SK-N-SH (cell line): ENCODE measurements around the gene CTAGE4. TPM values are rescaled to one million over a fixed set of nuclear protein-coding genes. Genes with fewer than 3 reads are reported as not detected.

ENCODE experiments used
- CTCF ChIA-PET: fragments of 300-600, 350-600 bp; formaldehyde crosslinking; extraction: SDS; loops from one replicate; lab custom pipeline; 2021; lab: Yijun Ruan, JAX
- POLR2A ChIA-PET: fragments of 350-600 bp; sonication (Branson Sonifier 250); formaldehyde crosslinking; extraction: SDS; loops from one replicate; lab custom pipeline; 2020; ENCODE audit warnings: antibody characterized with exemption, inconsistent platforms; lab: Yijun Ruan, JAX
- DNase-seq: peaks from one replicate; pipeline ENCODE4 v3.0.0; 2012
- H2AFZ ChIP-seq: fragments of 200-600 bp; sonication (generic); 2 replicates; pipeline ENCODE4 v1.8.1; 2016; ENCODE audit warnings: antibody characterized with exemption, mild to moderate bottlenecking, low read depth
- H3F3A ChIP-seq: fragments of 200-600 bp; sonication (generic); replicated peaks from 2 replicates; pipeline ENCODE3; 2016; ENCODE audit warnings: antibody characterized with exemption, mild to moderate bottlenecking; ENCODE audit not compliant: insufficient read depth
- H3K27ac ChIP-seq, 2 experiments: fragments of 200-500 bp in 1 of 2; fragments of 200-600 bp in 1 of 2; sonication (Bioruptor generic) in 1 of 2; sonication (generic), shearing (Covaris generic) in 1 of 2; 2 replicates each; pipeline versions ENCODE4 v1.5.1 to v1.6.1; 2014 to 2016; ENCODE audit warnings: low read depth in 2 of 2, inconsistent platforms in 1 of 2, low read length in 1 of 2, mild to moderate bottlenecking in 1 of 2, mixed read lengths in 1 of 2
- H3K27me3 ChIP-seq: fragments of 200-600 bp; sonication (generic), shearing (Covaris generic); 2 replicates; pipeline ENCODE4 v1.6.1; 2016; ENCODE audit warnings: mixed run types; ENCODE audit not compliant: insufficient read depth
- H3K36me3 ChIP-seq, 2 experiments: fragments of 200-500 bp in 1 of 2; fragments of 200-600 bp in 1 of 2; sonication (Bioruptor generic) in 1 of 2; sonication (generic) in 1 of 2; replicated peaks in 1 of 2; 2 replicates each; pipeline versions ENCODE3 to v1.5.1; 2014 to 2016; ENCODE audit warnings: low read length in 1 of 2, mild to moderate bottlenecking in 1 of 2; ENCODE audit not compliant: insufficient read depth in 2 of 2, control insufficient read depth in 1 of 2
- H3K4me1 ChIP-seq, 2 experiments: fragments of 200-500 bp in 1 of 2; fragments of 200-600 bp in 1 of 2; sonication (Bioruptor generic) in 1 of 2; sonication (generic), shearing (Covaris generic) in 1 of 2; 2 replicates each; pipeline versions ENCODE4 v1.5.1 to v1.6.1; 2014 to 2016; ENCODE audit warnings: low read depth in 1 of 2, low read length in 1 of 2, mixed run types in 1 of 2; ENCODE audit not compliant: insufficient read depth in 2 of 2, control insufficient read depth in 1 of 2
- H3K4me2 ChIP-seq: fragments of 200-600 bp; sonication (generic), shearing (Covaris generic); 2 replicates; pipeline ENCODE4 v1.6.1; 2017; ENCODE audit warnings: mixed run types
- H3K4me3 ChIP-seq, 2 experiments: fragments of 200-500 bp in 1 of 2; fragments of 200-600 bp in 1 of 2; sonication (Bioruptor generic) in 1 of 2; sonication (generic), shearing (Covaris generic) in 1 of 2; 2 replicates each; pipeline versions ENCODE4 v1.5.1 to v1.8.1; 2014 to 2016; ENCODE audit warnings: low read depth in 2 of 2, inconsistent platforms in 1 of 2, low read length in 1 of 2, mild to moderate bottlenecking in 1 of 2, mixed read lengths in 1 of 2, moderate library complexity in 1 of 2
- H3K79me2 ChIP-seq: fragments of 200-600 bp; sonication (generic); 2 replicates; pipeline ENCODE4 v1.8.1; 2017; ENCODE audit warnings: mild to moderate bottlenecking; ENCODE audit not compliant: insufficient read depth
- H3K9ac ChIP-seq: fragments of 200-600 bp; sonication (generic); 2 replicates; pipeline ENCODE4 v1.6.1; 2017; ENCODE audit warnings: mixed run types
- H3K9me2 ChIP-seq: fragments of 200-600 bp; sonication (generic); 2 replicates; pipeline ENCODE4 v1.6.1; 2017; ENCODE audit warnings: mixed run types
- H3K9me3 ChIP-seq: fragments of 200-600 bp; sonication (generic); 2 replicates; pipeline ENCODE4 v1.6.1; 2017; ENCODE audit warnings: mixed run types, mild to moderate bottlenecking, moderate library complexity
- H4K20me1 ChIP-seq: fragments of 200-600 bp; sonication (generic); 2 replicates; pipeline ENCODE4 v1.6.1; 2017; ENCODE audit warnings: mild to moderate bottlenecking, mixed run types; ENCODE audit not compliant: insufficient read depth
- CHD2 ChIP-seq: fragments of 150-350 bp; IDR thresholded peaks from 2 replicates; pipeline ENCODE4 v1.6.1; 2018; ENCODE audit warnings: low read length; ENCODE audit not compliant: partially characterized antibody
- ELF1 ChIP-seq: IDR thresholded peaks from 2 replicates; pipeline ENCODE4 v1.4.0; 2012
- EP300 ChIP-seq, 2 experiments: IDR thresholded peaks; 2 replicates each; pipeline versions ENCODE4 v1.4.0 to v1.6.1; 2012; ENCODE audit warnings: borderline replicate concordance in 1 of 2, low read depth in 1 of 2, low read length in 1 of 2
- FOSL2 ChIP-seq: IDR thresholded peaks from 2 replicates; pipeline ENCODE4 v1.4.0; 2012; ENCODE audit warnings: low read depth, mild to moderate bottlenecking, moderate library complexity, borderline replicate concordance
- FOXJ3 ChIP-seq: sonication (generic); formaldehyde crosslinking; IDR thresholded peaks from 2 replicates; pipeline ENCODE4 v1.5.1; 2020; ENCODE audit warnings: mild to moderate bottlenecking, missing genetic modification reagents
- GABPA ChIP-seq: IDR thresholded peaks from 2 replicates; pipeline ENCODE4 v1.4.0; 2012; ENCODE audit warnings: low read depth, mild to moderate bottlenecking
- JUND ChIP-seq: IDR thresholded peaks from 2 replicates; pipeline ENCODE4 v1.4.0; 2012
- MEF2A ChIP-seq: IDR thresholded peaks from 2 replicates; pipeline ENCODE4 v1.4.0; 2012; ENCODE audit warnings: low read depth, borderline replicate concordance
- MXI1 ChIP-seq: IDR thresholded peaks from 2 replicates; pipeline ENCODE4 v1.6.1; 2012; ENCODE audit warnings: mild to moderate bottlenecking, low read depth, low read length, improper control_type of control experiment
- NFIC ChIP-seq: IDR thresholded peaks from 2 replicates; pipeline ENCODE4 v1.4.0; 2012; ENCODE audit warnings: borderline replicate concordance
- NRF1 ChIP-seq: IDR thresholded peaks from 2 replicates; pipeline ENCODE4 v1.6.1; 2012; ENCODE audit warnings: low read depth, mild to moderate bottlenecking, low read length
- POLR2AphosphoS5 ChIP-seq: IDR thresholded peaks from 2 replicates; pipeline ENCODE4 v1.6.1; 2012; ENCODE audit warnings: low read depth, low read length
- RAD21 ChIP-seq: IDR thresholded peaks from 2 replicates; pipeline ENCODE4 v1.6.1; 2012; ENCODE audit warnings: mild to moderate bottlenecking, low read length
- REST ChIP-seq: IDR thresholded peaks from 2 replicates; pipeline ENCODE4 v1.6.1; 2012; ENCODE audit warnings: mild to moderate bottlenecking, low read depth, low read length, moderate library complexity
- RFX5 ChIP-seq: IDR thresholded peaks from 2 replicates; pipeline ENCODE4 v1.6.1; 2012; ENCODE audit warnings: mild to moderate bottlenecking, improper control_type of control experiment, low read length
- SMC3 ChIP-seq: IDR thresholded peaks from 2 replicates; pipeline ENCODE4 v1.6.1; 2012; ENCODE audit warnings: low read depth, low read length, improper control_type of control experiment
- USF1 ChIP-seq: IDR thresholded peaks from 2 replicates; pipeline ENCODE4 v1.4.0; 2012; ENCODE audit warnings: low read depth, borderline replicate concordance
- WGBS: methylation state at CpG from one replicate; pipeline ENCODE4 v1.1.6; 2017; ENCODE audit warnings: low lambda C conversion rate; 5-methylcytosine and 5-hydroxymethylcytosine counted together
- polyA plus RNA-seq, 3 experiments: library from polyadenylated mRNA; depleted of rRNA; stranded (reverse); fragments of >200 nt; gene quantifications; 2 replicates each; pipeline ENCODE4 v1.2.3, GENCODE V29; 2012

CTAGE4 gene
- polyA plus RNA-seq, 1 of the 3 experiments (the other 2 are of a cell fraction) = not detected

GRCh38 chr7:144142187-144142586 is 41.1 kb upstream of the CTAGE4 start:
- H3K4me1 ChIP-seq = no peaks in the 10 kb centered on the region
- H3K27ac ChIP-seq = no peak overlapping the region
- no peak for TF ChIP-seq EP300 (IDR thresholded peaks at IDR 0.05; ENCODE audit: borderline replicate concordance in 1 of 2, low read depth in 1 of 2, low read length in 1 of 2)
- TF ChIP-seq CHD2 = no peak
- no peak for TF ChIP-seq ELF1
- TF ChIP-seq MEF2A = no peak
- no peak for TF ChIP-seq NRF1
- TF ChIP-seq NFIC = no peak
- no peak for TF ChIP-seq POLR2AphosphoS5
- no peak for TF ChIP-seq FOXJ3
- H2AFZ ChIP-seq = no peak overlapping the region
- WGBS = 5% methylated on average over 3 of the region's 3 CpGs
- no peak overlapping the region for H3K4me2 ChIP-seq
- no peak overlapping the region for H3K4me3 ChIP-seq
- H3K9ac ChIP-seq = no peak overlapping the region
- H3K79me2 ChIP-seq = no peaks in the 10 kb centered on the region
- ChIA-PET POLR2A (no interaction called here), CTCF (interaction anchor here (2.6 kb wide), 1 partner anchor 14 kb away, joined by 13 read pairs; no protein-coding TSS in a partner anchor)
- no peaks in the 10 kb centered on the region for H3K27me3 ChIP-seq
- H3F3A ChIP-seq = no peaks in the 10 kb centered on the region
- no peaks in the 10 kb centered on the region; the same call in 1 of the 2 replicates for H3K9me3 ChIP-seq
- no peaks in the 10 kb centered on the region for H3K9me2 ChIP-seq
- no peaks in the 10 kb centered on the region for H3K36me3 ChIP-seq
- DNase-seq = no peak
- no peaks in the 10 kb centered on the region for H4K20me1 ChIP-seq

- WGBS = 23% methylated on average over 3 of the region's 3 CpGs
- H4K20me1 ChIP-seq = no peaks in the 10 kb centered on the region
- no peak overlapping the region for H2AFZ ChIP-seq
- H3K9me3 ChIP-seq = peaks cover 13% of the 10 kb centered on the region
- POLR2A ChIA-PET = no interaction called here
- no peaks in the 10 kb centered on the region for H3K27me3 ChIP-seq
- no peaks in the 10 kb centered on the region for H3F3A ChIP-seq
- no peak for TF ChIP-seq RFX5
- TF ChIP-seq NRF1 = no peak
- TF ChIP-seq JUND = no peak
- no peak for TF ChIP-seq REST
- TF ChIP-seq MXI1 = no peak
- no peak for TF ChIP-seq GABPA
- no peak for TF ChIP-seq USF1
- no peak for TF ChIP-seq FOSL2
- no peak for TF ChIP-seq EP300 (IDR thresholded peaks at IDR 0.05; ENCODE audit: borderline replicate concordance in 1 of 2, low read depth in 1 of 2, low read length in 1 of 2)
- no peak for TF ChIP-seq RAD21
- TF ChIP-seq SMC3 = no peak
- CTCF ChIA-PET = interaction anchor here (1.5 kb wide), 1 partner anchor 16 kb away, joined by 7 read pairs; no protein-coding TSS in a partner anchor
- no peaks in the 10 kb centered on the region for H3K4me1 ChIP-seq
- H3K4me3 ChIP-seq = no peak overlapping the region
- no peaks in the 10 kb centered on the region for H3K36me3 ChIP-seq
- H3K9me2 ChIP-seq = no peaks in the 10 kb centered on the region
- no peaks in the 10 kb centered on the region for H3K79me2 ChIP-seq
- H3K4me2 ChIP-seq = no peak overlapping the region
- no peak overlapping the region for H3K27ac ChIP-seq
- no peak for DNase-seq
- no peak overlapping the region for H3K9ac ChIP-seq
Observed at GRCh38 chr7:144144426-144144825, 38.8 kb upstream of the CTAGE4 start.
